ENCODE measurements around the gene IL1RAP. TPM values are rescaled to one million over a fixed set of nuclear protein-coding genes. Genes with fewer than 3 reads are reported as not detected.

IL1RAP gene
- total and polyA plus RNA-seq, 7 donors = 1.2 to 13.0 (median 2.9) TPM

GRCh38 chr3:190694335-190695001 lies 180.6 kb downstream of the IL1RAP start:
- intact Hi-C loops (cut with DNase I) = no loop called here
- Histone ChIP-seq H3K27ac (no peak overlapping the region), H3K27me3 (no peaks in the 10 kb centered on the region), H3K9me3 (no peaks in the 10 kb centered on the region), H3K4me1 (no peaks in the 10 kb centered on the region), H3K4me3 (no peak overlapping the region), H3K36me3 (no peaks in the 10 kb centered on the region)
- no peak for TF ChIP-seq POLR2A (IDR thresholded peaks at IDR 0.05)
- TF ChIP-seq CTCF (IDR thresholded peaks at IDR 0.05) = no peak
- no peak for TF ChIP-seq POLR2AphosphoS5 (IDR thresholded peaks at IDR 0.05)
- no peak for TF ChIP-seq EP300 (IDR thresholded peaks at IDR 0.05)
- no peak for DNase-seq
- WGBS, 2 donors = 35 to 60% methylated on average over 3 of the region's 3 CpGs

- no peaks in the 10 kb centered on the region for H3K9me3 ChIP-seq
- no peak for TF ChIP-seq CTCF (IDR thresholded peaks at IDR 0.05)
- TF ChIP-seq POLR2A (IDR thresholded peaks at IDR 0.05) = no peak
- TF ChIP-seq POLR2AphosphoS5 (IDR thresholded peaks at IDR 0.05) = no peak
- no peak for TF ChIP-seq EP300 (IDR thresholded peaks at IDR 0.05)
- no peaks in the 10 kb centered on the region for H3K36me3 ChIP-seq
- no peaks in the 10 kb centered on the region for H3K4me1 ChIP-seq
- intact Hi-C loops (cut with DNase I) = no loop called here
- no peak overlapping the region for H3K27ac ChIP-seq
- no peak for DNase-seq
- H3K27me3 ChIP-seq = no peaks in the 10 kb centered on the region
- 92% methylated on average over 1 of the region's 1 CpG for WGBS, 2 donors
- no peak overlapping the region for H3K4me3 ChIP-seq
Measured at GRCh38 chr3:190695225-190695624, 181.3 kb downstream of the IL1RAP start.

GRCh38 chr3:190695994-190696393 lies 182.1 kb downstream of the IL1RAP start:
- TF ChIP-seq POLR2AphosphoS5 (IDR thresholded peaks at IDR 0.05) (no peak), EP300 (IDR thresholded peaks at IDR 0.05) (no peak), POLR2A (IDR thresholded peaks at IDR 0.05) (no peak), CTCF (IDR thresholded peaks at IDR 0.05) (no peak)
- Histone ChIP-seq H3K27me3 (no peaks in the 10 kb centered on the region), H3K4me1 (no peaks in the 10 kb centered on the region), H3K4me3 (no peak overlapping the region), H3K36me3 (no peaks in the 10 kb centered on the region), H3K27ac (no peak overlapping the region), H3K9me3 (no peaks in the 10 kb centered on the region)
- intact Hi-C loops (cut with DNase I) = no loop called here
- no peak for DNase-seq
- WGBS, 2 donors = 92% methylated on average over 5 of the region's 5 CpGs

GRCh38 chr3:190696777-190697501 lies 183.1 kb downstream of the IL1RAP start:
- no peak for DNase-seq
- Histone ChIP-seq H3K27ac (no peak overlapping the region), H3K36me3 (no peaks in the 10 kb centered on the region), H3K27me3 (no peaks in the 10 kb centered on the region), H3K4me1 (no peaks in the 10 kb centered on the region), H3K4me3 (no peak overlapping the region), H3K9me3 (no peaks in the 10 kb centered on the region)
- WGBS, 2 donors = 44 to 54% methylated on average over 7 of the region's 7 CpGs
- intact Hi-C loops (cut with DNase I) = no loop called here
- TF ChIP-seq EP300 (IDR thresholded peaks at IDR 0.05) = no peak
- peak in 2 of 4 experiments; percentile 7 to 31 for TF ChIP-seq CTCF (IDR thresholded peaks at IDR 0.05)
- TF ChIP-seq POLR2AphosphoS5 (IDR thresholded peaks at IDR 0.05) = no peak
- no peak for TF ChIP-seq POLR2A (IDR thresholded peaks at IDR 0.05)

Data from sigmoid colon (tissue), 7 donors.